Trophoblast cell (in vitro differentiated cells and primary cell): Measurements from ENCODE around the gene TNKS2.

Experiments
- DNase-seq, 2 donors: peaks; one replicate each; pipeline ENCODE4 v3.0.0-alpha.2; 2016
- H2AFZ ChIP-seq: 2 replicates; pipeline ENCODE4 v1.6.1; 2013; ENCODE audit warnings: low read length, moderate library complexity, mild to moderate bottlenecking; ENCODE audit not compliant: insufficient read depth, poor library complexity
- H2AK5ac ChIP-seq: 2 replicates; pipeline ENCODE4 v1.6.1; 2013; ENCODE audit warnings: mild to moderate bottlenecking, low read length
- H2BK120ac ChIP-seq: 2 replicates; pipeline ENCODE4 v1.6.1; 2013; ENCODE audit warnings: low read length, mild to moderate bottlenecking, moderate library complexity; ENCODE audit not compliant: insufficient read depth, poor library complexity
- H2BK12ac ChIP-seq: 2 replicates; pipeline ENCODE4 v1.6.1; 2013; ENCODE audit warnings: mild to moderate bottlenecking, low read length, moderate library complexity
- H2BK5ac ChIP-seq: 2 replicates; pipeline ENCODE4 v1.6.1; 2013; ENCODE audit warnings: low read length, low read depth, moderate library complexity, mild to moderate bottlenecking; ENCODE audit not compliant: poor library complexity
- H3K14ac ChIP-seq: 2 replicates; pipeline ENCODE4 v1.6.1; 2013; ENCODE audit warnings: mild to moderate bottlenecking, low read length
- H3K18ac ChIP-seq: 2 replicates; pipeline ENCODE4 v1.6.1; 2013; ENCODE audit warnings: mild to moderate bottlenecking, low read length
- H3K23ac ChIP-seq: 2 replicates; pipeline ENCODE4 v1.6.1; 2013; ENCODE audit warnings: low read length
- H3K27ac ChIP-seq: 2 replicates; pipeline ENCODE4 v1.5.1; 2013; ENCODE audit warnings: low read depth, mild to moderate bottlenecking, inconsistent platforms, low read length, moderate library complexity
- H3K27me3 ChIP-seq: 2 replicates; pipeline ENCODE4 v1.6.1; 2013; ENCODE audit warnings: inconsistent platforms, mild to moderate bottlenecking, low read length, moderate library complexity; ENCODE audit not compliant: insufficient read depth
- H3K36me3 ChIP-seq, 2 experiments: 1 replicate in 1 of 2; 2 replicates in 1 of 2; pipeline ENCODE4 v1.6.1; 2013; ENCODE audit warnings: low read length in 2 of 2, mild to moderate bottlenecking in 2 of 2, moderate library complexity in 1 of 2; ENCODE audit not compliant: insufficient read depth in 2 of 2, control insufficient read depth in 1 of 2
- H3K4ac ChIP-seq: 2 replicates; pipeline ENCODE4 v1.6.1; 2013; ENCODE audit warnings: low read depth, mild to moderate bottlenecking, low read length, moderate library complexity
- H3K4me1 ChIP-seq, 2 experiments: 1 replicate in 1 of 2; 2 replicates in 1 of 2; pipeline ENCODE4 v1.6.1; 2013; ENCODE audit warnings: low read length in 2 of 2, mild to moderate bottlenecking in 2 of 2, moderate library complexity in 1 of 2; ENCODE audit not compliant: insufficient read depth in 2 of 2, control insufficient read depth in 1 of 2
- H3K4me2 ChIP-seq: 2 replicates; pipeline ENCODE4 v1.6.1; 2013; ENCODE audit warnings: inconsistent platforms, mild to moderate bottlenecking, low read length, moderate library complexity
- H3K4me3 ChIP-seq: 2 replicates; pipeline ENCODE4 v1.5.1; 2013; ENCODE audit warnings: mild to moderate bottlenecking, low read depth, low read length, inconsistent platforms
- H3K79me1 ChIP-seq: one replicate; pipeline ENCODE4 v1.6.1; 2013; ENCODE audit warnings: low read length
- H3K79me2 ChIP-seq: 2 replicates; pipeline ENCODE4 v1.6.1; 2013; ENCODE audit warnings: low read length, mild to moderate bottlenecking; ENCODE audit not compliant: control insufficient read depth, insufficient read depth, poor library complexity
- H3K9ac ChIP-seq: 2 replicates; pipeline ENCODE4 v1.6.1; 2013; ENCODE audit warnings: mild to moderate bottlenecking, low read length
- H3K9me3 ChIP-seq: 2 replicates; pipeline ENCODE4 v1.6.1; 2013; ENCODE audit warnings: low read depth, mild to moderate bottlenecking, control low read depth, inconsistent platforms, low read length; ENCODE audit not compliant: insufficient read depth
- H4K12ac ChIP-seq: 2 replicates; pipeline ENCODE4 v1.6.1; 2013; ENCODE audit warnings: low read depth, mild to moderate bottlenecking, low read length, moderate library complexity
- H4K8ac ChIP-seq: 2 replicates; pipeline ENCODE4 v1.6.1; 2013; ENCODE audit warnings: low read depth, mild to moderate bottlenecking, low read length, moderate library complexity
- H4K91ac ChIP-seq: one replicate; pipeline ENCODE4 v1.6.1; 2013; ENCODE audit warnings: low read depth, mild to moderate bottlenecking, low read length, moderate library complexity
- WGBS: extraction: QIAGEN DNeasy Blood & Tissue Kit; methylation state at CpG from one replicate; pipeline ENCODE4 v1.1.7; 2013; ENCODE audit warnings: missing lambda C conversion rate; ENCODE audit not compliant: insufficient read length, insufficient coverage; ENCODE audit errors: extremely low coverage; 5-methylcytosine and 5-hydroxymethylcytosine counted together

The TNKS2 gene

DNA sequence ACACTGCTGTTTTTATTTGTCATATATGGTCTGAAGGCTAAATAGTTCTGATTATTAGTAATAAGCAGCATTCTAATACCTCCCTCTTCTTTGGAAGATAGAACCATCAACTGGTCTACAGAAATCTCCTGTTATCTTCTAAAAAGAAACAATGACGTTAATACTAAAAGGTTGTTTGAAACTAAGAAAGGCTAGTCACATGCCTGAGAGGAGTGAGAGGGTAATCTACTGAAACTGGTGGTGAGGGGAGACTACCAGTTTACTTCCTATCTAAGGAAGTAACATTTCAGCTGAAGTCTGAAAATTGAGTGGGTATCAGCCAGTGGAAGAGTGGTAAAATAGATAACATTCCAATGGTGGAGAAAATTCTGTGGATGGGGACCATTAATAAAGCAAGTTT, 62.7 kb downstream of the TNKS2 start:
- Histone ChIP-seq H3K4me3 (no peak overlapping the region), H3K79me1 (no peaks in the 10 kb centered on the region), H3K27me3 (no peaks in the 10 kb centered on the region), H4K91ac (no peak overlapping the region), H3K4me2 (no peak overlapping the region), H3K4ac (no peak overlapping the region), H3K14ac (no peak overlapping the region), H3K79me2 (no peaks in the 10 kb centered on the region), H2AK5ac (no peak overlapping the region), H3K9me3 (no peaks in the 10 kb centered on the region), H3K4me1 (no peaks in the 10 kb centered on the region), H3K23ac (no peak overlapping the region), H4K12ac (no peak overlapping the region), H2BK5ac (no peak overlapping the region), H3K27ac (no peak overlapping the region), H2AFZ (no peak overlapping the region), H3K9ac (no peak overlapping the region), H2BK12ac (no peak overlapping the region), H2BK120ac (no peak overlapping the region), H4K8ac (no peak overlapping the region), H3K18ac (no peak overlapping the region), H3K36me3 (peaks cover 4 to 9% of the 10 kb centered on the region in 2 experiments)
- no peak for DNase-seq
- WGBS: no CpG with 5 or more reads among the region's 1 CpG

DNA sequence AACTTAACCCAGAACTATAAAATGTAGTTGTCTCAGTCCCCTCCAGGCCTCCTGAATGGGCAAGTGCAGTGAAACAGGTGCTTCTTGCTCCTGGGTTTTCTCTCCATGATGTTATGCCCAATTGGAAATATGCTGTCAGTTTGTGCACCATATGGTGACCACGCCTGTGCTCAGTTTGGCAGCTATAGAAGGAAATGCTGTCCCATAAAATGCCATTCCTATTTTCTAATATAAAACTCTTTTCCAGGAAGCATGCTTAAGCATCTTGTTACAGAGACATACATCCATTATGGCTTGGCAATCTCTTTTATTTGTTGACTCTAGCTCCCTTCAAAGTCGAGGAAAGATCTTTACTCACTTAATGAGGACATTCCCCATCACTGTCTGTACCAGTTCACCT, 65.9 kb downstream of the TNKS2 start:
- H2AK5ac ChIP-seq: no peak overlapping the region
- H4K8ac ChIP-seq: no peak overlapping the region

GRCh38 chr10:91864744-91865143, 66.5 kb downstream of the TNKS2 start:
- H3K23ac ChIP-seq: no peak overlapping the region
- no peaks in the 10 kb centered on the region for H3K79me2 ChIP-seq
- 100% methylated on average over 1 of the region's 2 CpGs for WGBS
- no peak overlapping the region for H3K4me3 ChIP-seq
- no peak overlapping the region for H3K18ac ChIP-seq
- no peak overlapping the region for H3K4ac ChIP-seq
- no peaks in the 10 kb centered on the region for H3K4me1 ChIP-seq
- no peak overlapping the region for H2BK120ac ChIP-seq
- H2AFZ ChIP-seq: no peak overlapping the region
- peaks cover 0 to 7% of the 10 kb centered on the region in 2 experiments for H3K36me3 ChIP-seq
- H3K14ac ChIP-seq: no peak overlapping the region
- H4K91ac ChIP-seq: no peak overlapping the region
- H3K9ac ChIP-seq: no peak overlapping the region
- H4K12ac ChIP-seq: no peak overlapping the region
- H2BK12ac ChIP-seq: no peak overlapping the region
- no peak overlapping the region for H4K8ac ChIP-seq
- no peak overlapping the region for H3K4me2 ChIP-seq
- no peaks in the 10 kb centered on the region for H3K9me3 ChIP-seq
- no peak overlapping the region for H3K27ac ChIP-seq
- no peaks in the 10 kb centered on the region for H3K79me1 ChIP-seq
- no peak for DNase-seq
- H2BK5ac ChIP-seq: no peak overlapping the region
- H3K27me3 ChIP-seq: no peaks in the 10 kb centered on the region
- H2AK5ac ChIP-seq: no peak overlapping the region

More for the DNA sequence above, 65.9 kb downstream of the TNKS2 start:
- Histone ChIP-seq H2AFZ (no peak overlapping the region), H3K27me3 (no peaks in the 10 kb centered on the region), H3K4me3 (no peak overlapping the region), H3K79me1 (no peaks in the 10 kb centered on the region), H3K27ac (no peak overlapping the region), H4K91ac (no peak overlapping the region), H2BK5ac (no peak overlapping the region), H2BK120ac (no peak overlapping the region), H4K12ac (no peak overlapping the region), H3K9ac (no peak overlapping the region), H3K79me2 (no peaks in the 10 kb centered on the region), H3K23ac (no peak overlapping the region), H2BK12ac (no peak overlapping the region), H3K4me1 (no peaks in the 10 kb centered on the region), H3K18ac (no peak overlapping the region), H3K4ac (no peak overlapping the region), H3K14ac (no peak overlapping the region), H3K9me3 (no peaks in the 10 kb centered on the region), H3K36me3 (peaks cover 0 to 7% of the 10 kb centered on the region in 2 experiments), H3K4me2 (no peak overlapping the region)
- WGBS: no CpG with 5 or more reads among the region's 2 CpGs
- DNase-seq: no peak

- no peak overlapping the region for H3K18ac ChIP-seq
- no peaks in the 10 kb centered on the region for H3K79me2 ChIP-seq
- H3K4me1 ChIP-seq: no peaks in the 10 kb centered on the region
- H4K8ac ChIP-seq: no peak overlapping the region
- no peaks in the 10 kb centered on the region for H3K27me3 ChIP-seq
- H3K4ac ChIP-seq: no peak overlapping the region
- peaks cover 0 to 5% of the 10 kb centered on the region in 2 experiments for H3K36me3 ChIP-seq
- no peak overlapping the region for H3K4me3 ChIP-seq
- no peak overlapping the region for H3K23ac ChIP-seq
- no peak overlapping the region for H4K91ac ChIP-seq
- H3K14ac ChIP-seq: no peak overlapping the region
- H2BK5ac ChIP-seq: no peak overlapping the region
- no peak overlapping the region for H3K4me2 ChIP-seq
- no peak for DNase-seq
- H2BK12ac ChIP-seq: no peak overlapping the region
- WGBS: no CpG with 5 or more reads among the region's 2 CpGs
- H3K9me3 ChIP-seq: no peaks in the 10 kb centered on the region
- H3K79me1 ChIP-seq: no peaks in the 10 kb centered on the region
- no peak overlapping the region for H2AFZ ChIP-seq
- H3K9ac ChIP-seq: no peak overlapping the region
- H3K27ac ChIP-seq: no peak overlapping the region
- H2AK5ac ChIP-seq: no peak overlapping the region
- H2BK120ac ChIP-seq: no peak overlapping the region
- no peak overlapping the region for H4K12ac ChIP-seq
These were observed 67.4 kb downstream of the TNKS2 start for GRCh38 chr10:91865562-91866081.
